ENCODE measurements around the gene COL5A2. TPM values are rescaled to one million over a fixed set of nuclear protein-coding genes. Genes with fewer than 3 reads are reported as not detected.

Gene COL5A2
- total RNA-seq, 4 donors from 2014 or later, result 63.8 to 93.8 (median 74.4) TPM

GRCh38 chr2:189096769-189097447, 82.7 kb downstream of the COL5A2 start:
- ATAC-seq (ENCODE audit: low FRiP score), result peak; percentile 83
- TF ChIP-seq CTCF (IDR thresholded peaks at IDR 0.05), result no peak

GRCh38 chr2:189095101-189095500, 84.5 kb downstream of the COL5A2 start:
- ATAC-seq (ENCODE audit: low FRiP score) (no peak), DNase-seq (ENCODE audit: low spot score) (no peak)
- TF ChIP-seq CTCF (IDR thresholded peaks at IDR 0.05), result no peak

More at GRCh38 chr2:189096769-189097447, 82.7 kb downstream of the COL5A2 start:
- no peak for DNase-seq (ENCODE audit: low spot score)

- TF ChIP-seq CTCF (IDR thresholded peaks at IDR 0.05), result no peak
- peak; percentile 65 for ATAC-seq (ENCODE audit: low FRiP score)
- no peak for DNase-seq (ENCODE audit: low spot score)
Observed at GRCh38 chr2:189092936-189093335, 86.6 kb downstream of the COL5A2 start.

- no peak for TF ChIP-seq CTCF (IDR thresholded peaks at IDR 0.05)
- ATAC-seq (ENCODE audit: low FRiP score) (no peak), DNase-seq (ENCODE audit: low spot score) (no peak)
Observed at GRCh38 chr2:189091253-189091652, 88.3 kb downstream of the COL5A2 start.

GRCh38 chr2:189088591-189089205, 90.9 kb downstream of the COL5A2 start:
- no peak for ATAC-seq (ENCODE audit: low FRiP score)
- TF ChIP-seq CTCF (IDR thresholded peaks at IDR 0.05), result no peak
- DNase-seq (ENCODE audit: low spot score), result no peak

GRCh38 chr2:189086710-189087109, 92.9 kb downstream of the COL5A2 start:
- ATAC-seq (ENCODE audit: low FRiP score) (no peak), DNase-seq (ENCODE audit: low spot score) (no peak)
- no peak for TF ChIP-seq CTCF (IDR thresholded peaks at IDR 0.05)

GRCh38 chr2:189086250-189086649, 93.3 kb downstream of the COL5A2 start:
- ATAC-seq (ENCODE audit: low FRiP score), result no peak
- no peak for DNase-seq (ENCODE audit: low spot score)
- no peak for TF ChIP-seq CTCF (IDR thresholded peaks at IDR 0.05)

Measured in omental fat pad (tissue), 4 donors.